Measurements from ENCODE around the gene SPTBN2.

Gene SPTBN2

DNA sequence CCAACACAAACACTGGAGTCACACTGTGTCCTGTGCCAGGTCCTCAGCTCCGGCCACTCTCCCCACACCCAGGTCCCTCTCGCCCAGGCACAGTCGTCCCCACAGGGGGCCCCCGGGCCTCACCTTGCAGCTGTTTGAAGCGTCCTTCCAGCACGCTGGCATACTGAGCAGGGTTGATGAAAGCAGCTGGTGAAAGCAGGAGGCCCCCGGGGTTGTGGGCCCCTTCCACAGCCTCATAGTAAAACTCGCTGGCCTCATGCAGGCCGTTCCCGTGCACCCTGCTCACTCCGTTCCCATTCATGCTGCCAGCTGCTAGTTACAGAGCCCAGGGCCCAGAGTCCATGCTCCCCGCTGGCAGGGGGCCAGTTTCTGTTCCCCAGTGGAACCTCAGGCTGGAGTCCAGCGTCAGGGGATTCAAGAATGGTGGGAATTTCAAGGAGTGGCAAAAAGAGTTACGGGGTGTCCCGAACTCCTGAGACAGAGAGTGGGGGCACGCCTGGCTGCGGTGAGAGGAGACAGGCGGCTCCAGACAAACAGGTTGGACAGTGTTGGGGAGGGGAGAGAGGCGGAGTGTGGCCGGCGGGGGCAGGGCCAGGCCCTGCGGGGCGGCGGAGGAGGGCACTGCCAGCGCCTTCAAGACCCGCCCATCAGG is 10.6 kb downstream of the SPTBN2 start:
- no peaks in the 10 kb centered on the region for H3K9me3 ChIP-seq (ENCODE audit: control insufficient read depth, insufficient read depth, low read length)
- peaks cover 2% of the 10 kb centered on the region; the same call in 1 of the 2 replicates for H3K36me3 ChIP-seq (ENCODE audit: insufficient read depth, low read length)
- peak overlapping the region; percentile 25; the same call in 1 of the 2 replicates for H3K9ac ChIP-seq (ENCODE audit: low read depth, low read length)
- peaks cover 30% of the 10 kb centered on the region for H3K4me1 ChIP-seq (ENCODE audit: insufficient read depth, low read length)

DNA sequence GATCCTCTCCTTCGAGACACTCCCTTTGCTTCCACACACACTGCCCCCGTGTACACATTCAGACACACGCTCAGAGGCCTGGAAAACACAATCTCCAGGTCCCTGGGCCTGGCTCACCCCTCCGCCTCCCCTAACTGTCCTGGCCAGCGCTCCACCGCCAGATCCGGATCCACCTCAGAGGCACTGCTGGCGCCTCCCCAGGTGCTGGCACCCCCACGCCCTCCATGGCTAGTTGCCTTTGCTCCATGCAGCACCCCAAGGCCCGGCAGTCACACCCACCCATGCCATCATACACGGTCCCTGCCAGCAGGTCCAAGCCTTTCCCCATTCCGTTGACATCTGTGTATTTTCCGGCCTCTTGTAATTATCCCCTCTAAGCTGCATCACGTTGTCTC is 11.1 kb downstream of the SPTBN2 start:
- H3K9ac ChIP-seq (ENCODE audit: low read depth, low read length), result no peak overlapping the region
- peaks cover 30% of the 10 kb centered on the region for H3K4me1 ChIP-seq (ENCODE audit: insufficient read depth, low read length)
- H3K36me3 ChIP-seq (ENCODE audit: insufficient read depth, low read length), result peaks cover 2% of the 10 kb centered on the region; the same call in 1 of the 2 replicates
- H3K9me3 ChIP-seq (ENCODE audit: control insufficient read depth, insufficient read depth, low read length), result no peaks in the 10 kb centered on the region

DNA sequence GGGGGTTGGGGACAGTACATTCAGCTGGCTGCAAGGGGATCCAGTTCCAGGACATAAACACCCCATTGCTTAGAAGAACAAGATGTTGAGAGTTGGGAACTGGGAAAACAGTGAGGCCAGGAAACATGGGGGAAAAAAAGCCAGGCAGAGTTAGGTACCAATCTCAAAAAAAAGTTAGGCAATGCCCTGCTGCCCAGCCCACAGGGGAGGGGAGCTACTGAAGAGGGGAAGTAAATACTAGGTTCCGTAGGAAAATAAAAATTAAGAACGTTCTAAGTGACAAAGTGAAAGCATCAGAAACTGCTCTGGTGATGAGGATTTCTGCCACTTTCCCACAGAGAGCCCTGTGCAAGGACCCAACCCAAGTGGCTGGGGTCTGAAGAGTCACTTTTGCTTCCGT is 12.0 kb downstream of the SPTBN2 start:
- Histone ChIP-seq H3K36me3 (ENCODE audit: insufficient read depth, low read length) (peaks cover 2% of the 10 kb centered on the region; the same call in 1 of the 2 replicates), H3K9me3 (ENCODE audit: control insufficient read depth, insufficient read depth, low read length) (no peaks in the 10 kb centered on the region), H3K4me1 (ENCODE audit: insufficient read depth, low read length) (peaks cover 30% of the 10 kb centered on the region), H3K9ac (ENCODE audit: low read depth, low read length) (no peak overlapping the region)

DNA sequence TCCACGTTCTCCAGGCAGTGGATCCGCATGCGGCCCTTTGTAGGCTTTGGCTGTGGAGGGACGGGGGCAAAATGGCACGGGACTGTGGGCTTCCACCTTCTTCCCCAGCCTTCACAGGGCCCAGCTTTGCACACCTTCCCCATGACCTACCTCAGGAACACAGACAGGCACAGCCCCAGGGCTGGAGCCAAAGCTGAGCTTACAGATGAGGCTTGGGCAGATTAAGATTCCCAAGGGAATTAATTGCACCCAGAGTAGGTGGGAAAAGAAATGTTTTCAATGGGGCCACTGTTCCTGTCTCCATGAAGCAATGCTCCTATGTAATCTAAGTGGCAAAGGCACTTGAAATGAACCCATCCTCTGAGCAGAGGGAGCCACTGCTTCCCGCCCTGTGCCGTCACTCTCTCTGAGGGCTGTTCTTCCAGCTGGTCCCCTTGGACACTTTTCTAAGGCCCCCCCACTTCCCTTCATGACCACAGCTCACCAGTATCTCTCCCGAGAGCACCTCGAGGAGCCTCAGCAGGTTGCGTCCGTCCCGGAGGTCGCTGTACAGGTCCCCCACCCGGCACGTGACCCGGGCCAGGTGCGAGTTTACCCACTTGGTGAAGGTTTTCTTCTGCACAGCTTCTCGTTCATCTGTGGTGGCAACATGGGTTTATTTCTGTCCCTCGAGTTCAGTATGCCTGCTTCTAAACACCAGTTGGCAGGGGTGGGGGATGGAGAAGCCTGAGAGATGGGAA is 13.5 kb downstream of the SPTBN2 start:
- peaks cover 5% of the 10 kb centered on the region; the same call in 1 of the 2 replicates for H3K36me3 ChIP-seq (ENCODE audit: insufficient read depth, low read length)
- H3K4me1 ChIP-seq (ENCODE audit: insufficient read depth, low read length), result peaks cover 24% of the 10 kb centered on the region

DNA sequence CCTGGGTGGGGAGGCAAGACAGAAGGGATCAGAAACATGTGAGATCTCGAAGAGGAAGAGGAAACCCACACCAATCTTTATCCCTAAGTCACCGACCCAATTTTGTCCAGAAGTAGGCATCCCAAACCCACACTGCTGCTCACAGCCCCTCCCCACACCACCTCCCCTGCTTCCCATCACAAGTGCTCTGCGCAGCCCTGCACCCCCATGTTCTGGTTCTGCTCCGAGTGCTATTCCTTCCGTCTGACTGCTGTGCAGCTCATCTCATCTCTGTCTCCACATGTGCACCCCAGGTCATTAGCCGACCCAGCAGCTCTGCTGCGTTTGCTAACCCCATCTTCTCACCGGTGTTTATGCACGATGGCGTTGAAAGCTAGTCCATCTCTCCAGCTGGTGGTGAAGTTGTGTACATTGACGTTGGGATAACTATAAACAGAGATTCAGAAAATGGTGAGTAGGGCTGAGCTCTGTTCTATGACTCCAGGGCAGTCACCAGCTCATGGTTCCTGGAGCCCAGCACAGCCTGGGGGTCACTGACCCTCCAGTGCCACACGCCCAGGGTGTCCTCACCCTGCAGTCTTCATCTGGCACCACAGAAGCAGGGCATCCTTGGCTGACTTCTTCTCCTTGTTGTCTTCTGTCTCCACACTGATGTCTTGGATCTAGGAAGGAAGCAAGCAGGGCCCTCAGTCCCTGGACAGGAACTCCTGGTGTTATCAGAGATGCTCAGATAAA is 15.1 kb downstream of the SPTBN2 start:
- Histone ChIP-seq H3K36me3 (ENCODE audit: insufficient read depth, low read length) (peaks cover 5% of the 10 kb centered on the region; the same call in 1 of the 2 replicates), H3K4me1 (ENCODE audit: insufficient read depth, low read length) (peaks cover 9% of the 10 kb centered on the region), H3K9ac (ENCODE audit: low read depth, low read length) (no peak overlapping the region), H3K9me3 (ENCODE audit: control insufficient read depth, insufficient read depth, low read length) (no peaks in the 10 kb centered on the region)

More for the DNA sequence above, 13.5 kb downstream of the SPTBN2 start:
- Histone ChIP-seq H3K9ac (ENCODE audit: low read depth, low read length) (no peak overlapping the region), H3K9me3 (ENCODE audit: control insufficient read depth, insufficient read depth, low read length) (no peaks in the 10 kb centered on the region)

GRCh38 chr11:66710384-66710930 is 18.6 kb downstream of the SPTBN2 start:
- Histone ChIP-seq H3K36me3 (ENCODE audit: insufficient read depth, low read length) (peaks cover 9% of the 10 kb centered on the region), H3K9me3 (ENCODE audit: control insufficient read depth, insufficient read depth, low read length) (no peaks in the 10 kb centered on the region), H3K4me1 (ENCODE audit: insufficient read depth, low read length) (no peaks in the 10 kb centered on the region), H3K9ac (ENCODE audit: low read depth, low read length) (no peak overlapping the region)

GRCh38 chr11:66708701-66709100 is 20.3 kb downstream of the SPTBN2 start:
- no peaks in the 10 kb centered on the region for H3K4me1 ChIP-seq (ENCODE audit: insufficient read depth, low read length)
- H3K9ac ChIP-seq (ENCODE audit: low read depth, low read length), result no peak overlapping the region
- H3K36me3 ChIP-seq (ENCODE audit: insufficient read depth, low read length), result peaks cover 6% of the 10 kb centered on the region
- H3K9me3 ChIP-seq (ENCODE audit: control insufficient read depth, insufficient read depth, low read length), result no peaks in the 10 kb centered on the region

DNA sequence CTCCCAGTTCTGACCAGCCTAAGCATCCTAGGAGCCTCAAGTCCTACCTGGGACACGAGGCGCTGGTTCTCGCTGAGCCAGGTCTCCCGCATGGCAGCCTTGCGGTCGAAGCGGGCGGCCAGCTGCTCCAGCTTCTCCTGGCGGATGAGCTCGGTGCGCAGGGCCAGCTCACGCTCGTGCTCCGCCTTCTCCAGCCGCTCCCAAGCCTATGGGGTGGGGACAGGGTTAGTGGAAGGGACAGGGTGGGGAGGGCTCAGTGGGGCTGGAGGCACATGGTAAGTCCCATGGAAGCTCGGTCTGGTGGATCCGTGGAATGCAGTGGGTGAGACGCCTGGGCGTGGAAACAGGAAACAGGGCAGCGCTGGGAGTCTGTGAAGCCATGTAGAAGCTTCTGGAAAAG is 20.9 kb downstream of the SPTBN2 start:
- Histone ChIP-seq H3K4me1 (ENCODE audit: insufficient read depth, low read length) (no peaks in the 10 kb centered on the region), H3K9ac (ENCODE audit: low read depth, low read length) (no peak overlapping the region), H3K9me3 (ENCODE audit: control insufficient read depth, insufficient read depth, low read length) (no peaks in the 10 kb centered on the region), H3K36me3 (ENCODE audit: insufficient read depth, low read length) (peaks cover 6% of the 10 kb centered on the region)

GRCh38 chr11:66707486-66707885 is 21.5 kb downstream of the SPTBN2 start:
- peaks cover 6% of the 10 kb centered on the region for H3K36me3 ChIP-seq (ENCODE audit: insufficient read depth, low read length)
- no peaks in the 10 kb centered on the region for H3K9me3 ChIP-seq (ENCODE audit: control insufficient read depth, insufficient read depth, low read length)
- H3K4me1 ChIP-seq (ENCODE audit: insufficient read depth, low read length), result no peaks in the 10 kb centered on the region
- H3K9ac ChIP-seq (ENCODE audit: low read depth, low read length), result no peak overlapping the region

GRCh38 chr11:66706989-66707388 is 22.0 kb downstream of the SPTBN2 start:
- H3K36me3 ChIP-seq (ENCODE audit: insufficient read depth, low read length), result peaks cover 6% of the 10 kb centered on the region
- H3K4me1 ChIP-seq (ENCODE audit: insufficient read depth, low read length), result no peaks in the 10 kb centered on the region
- H3K9ac ChIP-seq (ENCODE audit: low read depth, low read length), result no peak overlapping the region
- H3K9me3 ChIP-seq (ENCODE audit: control insufficient read depth, insufficient read depth, low read length), result no peaks in the 10 kb centered on the region

- H3K4me1 ChIP-seq (ENCODE audit: insufficient read depth, low read length), result no peaks in the 10 kb centered on the region
- no peak overlapping the region for H3K9ac ChIP-seq (ENCODE audit: low read depth, low read length)
- peaks cover 3% of the 10 kb centered on the region for H3K36me3 ChIP-seq (ENCODE audit: insufficient read depth, low read length)
These were observed 23.3 kb downstream of the SPTBN2 start for GRCh38 chr11:66705587-66706335.

GRCh38 chr11:66704659-66705360 is 24.2 kb downstream of the SPTBN2 start:
- peaks cover 3% of the 10 kb centered on the region for H3K36me3 ChIP-seq (ENCODE audit: insufficient read depth, low read length)
- no peaks in the 10 kb centered on the region for H3K4me1 ChIP-seq (ENCODE audit: insufficient read depth, low read length)
- H3K9me3 ChIP-seq (ENCODE audit: control insufficient read depth, insufficient read depth, low read length), result no peaks in the 10 kb centered on the region
- no peak overlapping the region for H3K9ac ChIP-seq (ENCODE audit: low read depth, low read length)

More at GRCh38 chr11:66705587-66706335, 23.3 kb downstream of the SPTBN2 start:
- no peaks in the 10 kb centered on the region for H3K9me3 ChIP-seq (ENCODE audit: control insufficient read depth, insufficient read depth, low read length)

DNA sequence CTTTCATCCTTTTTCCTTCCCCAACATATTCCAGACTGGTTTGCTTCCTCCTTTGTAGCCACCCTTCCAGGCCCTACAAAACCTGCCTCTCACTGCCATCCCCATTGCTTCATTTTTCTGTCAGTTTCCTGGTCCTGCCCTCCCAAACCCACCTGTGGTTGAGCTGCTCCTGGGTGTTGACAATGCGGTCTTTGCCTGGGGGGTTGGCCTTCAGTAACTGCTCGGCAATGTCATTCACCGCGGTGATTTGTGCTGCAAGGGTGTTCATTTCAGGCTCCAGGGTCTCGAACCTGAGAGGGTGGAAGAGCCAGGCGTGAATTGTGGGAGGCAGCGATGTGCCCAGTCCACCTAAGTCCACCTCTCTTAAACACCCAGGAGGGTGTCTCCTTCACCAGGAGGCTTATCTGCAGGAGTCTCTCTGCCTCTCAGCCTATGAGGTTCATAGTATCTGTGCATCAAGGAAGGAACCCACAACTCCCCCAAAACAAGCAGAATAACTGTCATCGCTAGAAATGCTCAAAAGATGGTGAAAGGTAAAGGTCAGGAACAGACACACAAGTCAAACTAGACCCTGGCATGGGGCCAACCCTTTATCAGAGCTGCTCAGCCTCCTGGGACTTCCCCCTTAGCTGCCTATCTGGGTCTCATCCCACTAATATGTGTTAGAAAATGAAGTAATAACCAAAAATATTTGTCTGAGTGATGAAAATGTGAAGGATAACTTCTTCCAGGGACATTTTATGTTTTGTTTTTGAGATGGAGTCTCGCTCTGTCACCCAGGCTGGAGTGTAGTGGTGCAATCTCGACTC is 27.4 kb downstream of the SPTBN2 start:
- H3K9me3 ChIP-seq (ENCODE audit: control insufficient read depth, insufficient read depth, low read length), result no peaks in the 10 kb centered on the region
- no peak overlapping the region for H3K9ac ChIP-seq (ENCODE audit: low read depth, low read length)
- H3K36me3 ChIP-seq (ENCODE audit: insufficient read depth, low read length), result peaks cover 9% of the 10 kb centered on the region
- no peaks in the 10 kb centered on the region for H3K4me1 ChIP-seq (ENCODE audit: insufficient read depth, low read length)
